D721Med (cell line): ENCODE results near the gene SMG6.

ENCODE experiments used
- DNase-seq: peaks from one replicate; pipeline ENCODE4 v3.0.0; 2011; ENCODE audit warnings: low spot score; ENCODE audit not compliant: insufficient read length
- FAIRE-seq: peaks from 2 replicates; lab custom pipeline; 2011; peaks lifted over from hg19 to GRCh38; lab: Jason Lieb, UNC
- TF ChIP-seq, protein P1 (sequence below): IDR thresholded peaks from 2 replicates; pipeline ENCODE4 v1.5.1; 2012; ENCODE audit warnings: mild to moderate bottlenecking, control low read depth; ENCODE audit not compliant: insufficient read depth; ENCODE audit errors: missing control alignments

The SMG6 gene

DNA sequence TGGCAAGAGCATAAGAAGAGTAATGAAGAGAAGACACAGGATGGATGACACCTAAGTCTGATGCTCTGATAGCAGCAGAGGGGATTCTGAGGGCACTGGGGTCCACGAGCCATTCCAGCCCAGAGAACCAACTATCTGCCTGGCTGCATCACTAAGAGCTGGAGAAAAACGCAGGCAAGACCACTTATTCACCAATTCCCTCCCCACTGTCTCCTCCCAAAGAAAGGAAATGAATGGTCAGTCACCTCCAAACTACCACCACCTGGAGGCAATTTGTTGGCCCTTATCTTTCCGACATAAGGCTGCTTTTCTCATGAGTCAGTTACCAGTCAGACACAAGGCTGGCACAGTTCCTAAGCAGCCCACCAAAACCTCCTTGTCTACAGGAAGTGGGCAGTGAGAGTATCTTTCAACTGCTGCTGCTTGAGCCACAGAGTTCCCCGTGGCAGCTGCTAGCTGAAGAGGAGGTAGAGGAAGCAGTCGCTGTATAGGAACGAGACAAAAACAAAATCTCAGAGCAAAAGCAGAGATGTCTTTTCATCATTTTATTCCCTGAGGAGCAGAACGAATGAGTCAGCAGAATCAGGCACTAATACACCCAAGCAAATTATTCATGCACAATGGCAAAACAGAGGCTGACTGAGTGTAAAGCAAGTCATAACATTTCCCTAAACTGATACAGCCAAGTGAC, 111.1 kb downstream of the SMG6 start:
- TF ChIP-seq, protein P1, sequence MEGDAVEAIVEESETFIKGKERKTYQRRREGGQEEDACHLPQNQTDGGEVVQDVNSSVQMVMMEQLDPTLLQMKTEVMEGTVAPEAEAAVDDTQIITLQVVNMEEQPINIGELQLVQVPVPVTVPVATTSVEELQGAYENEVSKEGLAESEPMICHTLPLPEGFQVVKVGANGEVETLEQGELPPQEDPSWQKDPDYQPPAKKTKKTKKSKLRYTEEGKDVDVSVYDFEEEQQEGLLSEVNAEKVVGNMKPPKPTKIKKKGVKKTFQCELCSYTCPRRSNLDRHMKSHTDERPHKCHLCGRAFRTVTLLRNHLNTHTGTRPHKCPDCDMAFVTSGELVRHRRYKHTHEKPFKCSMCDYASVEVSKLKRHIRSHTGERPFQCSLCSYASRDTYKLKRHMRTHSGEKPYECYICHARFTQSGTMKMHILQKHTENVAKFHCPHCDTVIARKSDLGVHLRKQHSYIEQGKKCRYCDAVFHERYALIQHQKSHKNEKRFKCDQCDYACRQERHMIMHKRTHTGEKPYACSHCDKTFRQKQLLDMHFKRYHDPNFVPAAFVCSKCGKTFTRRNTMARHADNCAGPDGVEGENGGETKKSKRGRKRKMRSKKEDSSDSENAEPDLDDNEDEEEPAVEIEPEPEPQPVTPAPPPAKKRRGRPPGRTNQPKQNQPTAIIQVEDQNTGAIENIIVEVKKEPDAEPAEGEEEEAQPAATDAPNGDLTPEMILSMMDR: no peak
- DNase-seq (no peak), FAIRE-seq (no peak)

DNA sequence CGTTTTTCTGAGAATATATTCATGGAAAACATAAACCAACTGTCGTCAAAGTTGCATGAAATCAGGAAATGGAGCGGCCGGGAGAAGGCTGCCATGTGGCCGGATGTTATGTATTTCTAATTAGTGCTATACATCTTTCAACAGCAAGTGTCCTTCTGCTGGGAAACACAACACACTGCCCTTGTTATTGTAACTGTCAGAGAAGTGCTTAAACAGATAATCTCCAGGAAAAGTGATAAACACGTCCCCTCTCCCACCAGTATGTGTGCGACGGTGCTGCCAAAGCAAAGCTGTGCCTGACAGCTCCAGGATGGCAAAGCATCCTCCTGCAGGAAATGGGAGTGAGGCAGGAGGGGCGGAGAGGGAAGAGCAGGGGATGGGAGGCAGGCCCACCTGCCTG, 111.8 kb downstream of the SMG6 start:
- FAIRE-seq (no peak), DNase-seq (no peak)
- TF ChIP-seq, protein P1: no peak

DNA sequence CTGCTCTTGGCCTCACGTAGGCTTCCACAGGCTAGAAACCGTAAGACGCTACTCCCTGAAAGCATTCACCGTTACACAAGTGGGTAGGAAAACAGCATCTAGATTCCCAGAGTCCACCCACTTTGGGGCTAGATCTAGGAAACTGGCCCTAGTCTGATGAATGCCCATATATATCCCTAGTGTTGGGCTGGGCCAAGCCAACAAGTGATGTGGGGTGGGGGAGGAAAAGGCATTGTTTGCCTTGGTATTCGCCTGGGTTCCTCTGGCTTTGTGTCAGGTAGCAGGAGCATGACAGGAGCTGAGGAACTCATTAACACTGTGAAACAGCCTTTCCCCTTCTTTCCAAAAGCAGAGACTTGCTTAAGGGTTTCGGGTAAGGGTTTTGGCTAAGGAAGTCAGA, 112.4 kb downstream of the SMG6 start:
- no peak for FAIRE-seq
- TF ChIP-seq, protein P1: no peak
- DNase-seq: no peak

DNA sequence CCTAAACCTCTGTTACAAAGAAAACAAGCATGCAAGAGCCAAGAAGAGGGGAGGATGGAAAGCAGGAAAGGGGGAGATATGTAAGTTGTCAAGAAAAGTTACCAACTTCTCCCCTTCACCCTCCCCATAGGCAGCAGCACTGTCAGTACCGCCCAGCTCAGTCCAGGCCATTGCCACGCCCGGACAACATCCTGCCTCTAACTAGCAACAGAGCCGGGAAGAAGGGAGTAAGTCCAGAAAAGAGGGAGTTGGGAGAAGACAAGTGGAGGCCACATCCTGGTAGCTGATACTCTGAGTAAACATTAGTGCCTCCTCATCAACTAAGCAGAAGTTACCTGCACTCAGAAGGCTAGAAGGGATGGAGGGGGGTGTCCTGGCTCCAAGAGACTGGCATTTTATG, 113.6 kb downstream of the SMG6 start:
- DNase-seq: no peak
- TF ChIP-seq, protein P1: no peak
- FAIRE-seq: no peak

DNA sequence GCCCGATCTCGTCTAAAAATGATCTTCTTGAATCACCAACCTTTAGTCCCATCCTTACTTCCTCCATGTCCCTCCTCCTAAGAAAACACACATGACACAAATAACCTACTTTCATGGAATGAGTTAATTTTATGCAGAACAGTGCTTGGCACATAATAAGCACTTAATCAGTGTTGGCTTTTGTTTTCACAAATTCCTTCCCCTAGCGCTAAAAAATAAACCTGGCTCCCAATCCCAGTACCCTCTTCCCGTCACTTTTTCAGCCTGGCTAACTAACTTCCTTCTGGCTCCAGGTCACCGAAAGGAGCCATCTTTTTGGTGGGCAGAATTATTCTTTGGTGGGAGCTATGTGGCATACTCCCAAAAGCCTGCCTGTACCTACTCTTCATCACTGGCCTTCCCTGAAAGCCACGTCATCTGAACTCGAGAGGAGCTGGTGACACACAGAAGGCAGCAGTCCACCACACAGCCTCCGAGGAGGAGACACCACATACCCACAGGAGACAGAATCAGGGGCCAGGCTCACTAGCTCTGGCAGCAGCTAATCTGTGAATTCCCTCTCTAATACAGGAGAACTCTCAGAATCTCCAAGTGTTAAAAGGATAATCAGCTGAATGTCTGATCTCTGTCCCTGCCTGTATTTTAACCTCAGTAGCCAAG, 114.5 kb downstream of the SMG6 start:
- TF ChIP-seq, protein P1: no peak
- FAIRE-seq (no peak), DNase-seq (no peak)

DNA sequence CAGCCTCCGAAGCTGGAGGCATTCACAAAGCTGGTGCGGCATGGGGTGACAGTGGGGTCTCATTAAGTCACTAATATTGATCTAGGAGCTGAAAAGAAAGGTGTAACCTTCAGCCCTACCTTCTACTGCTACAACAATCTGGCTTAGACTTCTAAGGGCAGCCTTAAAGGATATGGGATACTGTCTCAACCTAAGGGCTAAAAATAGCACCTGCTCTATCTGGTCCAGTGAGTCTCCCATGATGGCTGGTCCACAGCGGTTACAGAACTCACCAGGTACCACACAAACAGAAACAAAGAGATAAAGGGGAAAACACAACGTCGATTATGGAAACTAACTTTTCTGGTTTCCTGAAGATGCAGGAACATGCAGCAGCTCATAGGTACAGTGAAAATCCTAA, 115.8 kb downstream of the SMG6 start:
- TF ChIP-seq, protein P1: no peak
- FAIRE-seq (no peak), DNase-seq (no peak)

DNA sequence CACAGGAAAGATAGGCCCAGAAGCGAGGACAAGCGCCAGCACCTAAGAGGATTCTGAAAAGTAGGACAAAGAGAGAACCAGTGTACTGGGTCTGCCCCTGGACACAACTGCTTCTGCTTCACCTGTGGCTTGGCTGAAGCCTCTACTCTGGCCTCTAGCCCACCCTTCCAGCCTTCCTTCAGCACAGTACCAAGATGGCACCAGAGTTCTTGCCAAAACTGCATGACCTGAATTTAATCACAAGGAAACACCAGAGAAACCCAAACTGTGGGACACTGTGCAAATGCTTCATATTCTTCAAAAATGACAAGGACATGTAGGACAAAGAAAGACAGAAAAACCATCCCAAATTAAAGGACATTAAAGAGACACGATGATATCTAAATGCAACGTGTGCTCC, 116.6 kb downstream of the SMG6 start:
- TF ChIP-seq, protein P1: no peak
- DNase-seq (no peak), FAIRE-seq (no peak)
